ENCODE data around the gene CTNNA3.

CTNNA3 gene

GRCh38 chr10:66980246-66980815 lies 715.7 kb downstream of the CTNNA3 start:
- in situ Hi-C loops (cut with MboI; ENCODE audit: low sequenced_read_pairs) = no loop called here

GRCh38 chr10:66964946-66965345 lies 731.0 kb downstream of the CTNNA3 start:
- in situ Hi-C loops (cut with MboI; ENCODE audit: low sequenced_read_pairs) = no loop called here

GRCh38 chr10:66958466-66958865 lies 737.5 kb downstream of the CTNNA3 start:
- in situ Hi-C loops (cut with MboI; ENCODE audit: low sequenced_read_pairs) = no loop called here

- in situ Hi-C loops (cut with MboI; ENCODE audit: low sequenced_read_pairs) = no loop called here
Measured at GRCh38 chr10:66951896-66952295, 744.1 kb downstream of the CTNNA3 start.

GRCh38 chr10:66943590-66943989 lies 752.4 kb downstream of the CTNNA3 start:
- in situ Hi-C loops (cut with MboI; ENCODE audit: low sequenced_read_pairs) = no loop called here

GRCh38 chr10:66942407-66942806 lies 753.6 kb downstream of the CTNNA3 start:
- in situ Hi-C loops (cut with MboI; ENCODE audit: low sequenced_read_pairs) = no loop called here

GRCh38 chr10:66941491-66941890 lies 754.5 kb downstream of the CTNNA3 start:
- in situ Hi-C loops (cut with MboI; ENCODE audit: low sequenced_read_pairs) = no loop called here

GRCh38 chr10:66940965-66941364 lies 755.0 kb downstream of the CTNNA3 start:
- in situ Hi-C loops (cut with MboI; ENCODE audit: low sequenced_read_pairs) = no loop called here

- in situ Hi-C loops (cut with MboI; ENCODE audit: low sequenced_read_pairs) = no loop called here
Measured at GRCh38 chr10:66934711-66935110, 761.3 kb downstream of the CTNNA3 start.

- in situ Hi-C loops (cut with MboI; ENCODE audit: low sequenced_read_pairs) = no loop called here
Measured at GRCh38 chr10:66931949-66932343, 764.0 kb downstream of the CTNNA3 start.

- in situ Hi-C loops (cut with MboI; ENCODE audit: low sequenced_read_pairs) = no loop called here
Measured at GRCh38 chr10:66931340-66931948, 764.6 kb downstream of the CTNNA3 start.

- in situ Hi-C loops (cut with MboI; ENCODE audit: low sequenced_read_pairs) = no loop called here
Measured at GRCh38 chr10:66929375-66929774, 766.6 kb downstream of the CTNNA3 start.

GRCh38 chr10:66928776-66929175 lies 767.2 kb downstream of the CTNNA3 start:
- in situ Hi-C loops (cut with MboI; ENCODE audit: low sequenced_read_pairs) = no loop called here

- in situ Hi-C loops (cut with MboI; ENCODE audit: low sequenced_read_pairs) = no loop called here
Measured at GRCh38 chr10:66927971-66928770, 767.8 kb downstream of the CTNNA3 start.

GRCh38 chr10:66927251-66927935 lies 768.6 kb downstream of the CTNNA3 start:
- in situ Hi-C loops (cut with MboI; ENCODE audit: low sequenced_read_pairs) = no loop called here

- in situ Hi-C loops (cut with MboI; ENCODE audit: low sequenced_read_pairs) = no loop called here
Measured at GRCh38 chr10:66926841-66927240, 769.2 kb downstream of the CTNNA3 start.

GRCh38 chr10:66925896-66926715 lies 769.9 kb downstream of the CTNNA3 start, which contains the start of gene LRRTM3:
Gene LRRTM3, plus strand, starts transcription at chr10:66926036.
- in situ Hi-C loops (cut with MboI; ENCODE audit: low sequenced_read_pairs) = no loop called here

- in situ Hi-C loops (cut with MboI; ENCODE audit: low sequenced_read_pairs) = no loop called here
Measured at GRCh38 chr10:66925373-66925772, 770.6 kb downstream of the CTNNA3 start.

GRCh38 chr10:66924674-66925345 lies 771.2 kb downstream of the CTNNA3 start:
- in situ Hi-C loops (cut with MboI; ENCODE audit: low sequenced_read_pairs) = no loop called here

GRCh38 chr10:66919248-66919647 lies 776.7 kb downstream of the CTNNA3 start:
- in situ Hi-C loops (cut with MboI; ENCODE audit: low sequenced_read_pairs) = no loop called here
